Activated T-cell treated with anti-CD3 and anti-CD28 coated beads, Interleukin-2, amount 50 U/mL, for 72 hours (primary cell): Measurements from ENCODE around the gene CHRNB2. TPM values are rescaled to one million over a fixed set of nuclear protein-coding genes. Genes with fewer than 3 reads are reported as not detected.

Source experiments
- ATAC-seq, 2 donors: fragments of 150-1000 bp; cut with Tn5 transposase; replicated peaks in 1 of 2; 2 replicates each; pipeline ENCODE4 v1.10.0; 2021; ENCODE audit warnings: moderate library complexity in 2 of 2, mild to moderate bottlenecking in 1 of 2
- DNase-seq, 2 donors: peaks; one replicate each; pipeline ENCODE4 v3.0.0; 2021 to 2022; ENCODE audit warnings: mixed read lengths in 1 of 2
- H3K27ac Mint-ChIP-seq: one replicate; pipeline ENCODE4 v1.8.0; 2022; ENCODE audit warnings: mild to moderate bottlenecking, moderate library complexity, mixed read lengths
- H3K27me3 Mint-ChIP-seq: one replicate; pipeline ENCODE4 v1.8.0; 2022; ENCODE audit warnings: low read depth, mixed read lengths
- H3K36me3 Mint-ChIP-seq, 2 donors: one replicate each; pipeline ENCODE4 v1.8.0; 2022; ENCODE audit warnings: mixed read lengths in 2 of 2, mild to moderate bottlenecking in 1 of 2; ENCODE audit not compliant: insufficient read depth in 2 of 2
- H3K4me1 Mint-ChIP-seq: one replicate; pipeline ENCODE4 v1.8.0; 2022; ENCODE audit warnings: low read depth, mixed read lengths
- H3K4me3 Mint-ChIP-seq, 2 donors: one replicate each; pipeline ENCODE4 v1.8.0; 2022; ENCODE audit warnings: mild to moderate bottlenecking in 2 of 2, mixed read lengths in 2 of 2, moderate library complexity in 2 of 2
- H3K9me3 Mint-ChIP-seq, 2 donors: one replicate each; pipeline ENCODE4 v1.8.0; 2022; ENCODE audit warnings: mixed read lengths in 2 of 2
- total RNA-seq, 2 donors: library from RNA; stranded (reverse); gene quantifications; one replicate each; pipeline ENCODE4 v1.2.3, GENCODE V29; 2022

The CHRNB2 gene
- total RNA-seq, 2 donors from 2014 or later: 0.05 TPM; not detected in 1

- H3K27me3 Mint-ChIP-seq: no peaks in the 10 kb centered on the region
- peaks cover 10% of the 10 kb centered on the region for H3K4me1 Mint-ChIP-seq
- no peak for DNase-seq
- peaks cover 26 to 54% of the 10 kb centered on the region in 2 donors for H3K36me3 Mint-ChIP-seq
- no peaks in the 10 kb centered on the region for H3K9me3 Mint-ChIP-seq
- H3K27ac Mint-ChIP-seq: no peak overlapping the region
- no peak for ATAC-seq
- H3K4me3 Mint-ChIP-seq: no peak overlapping the region
Measured at GRCh38 chr1:154593390-154593789, 25.8 kb downstream of the CHRNB2 start.

GRCh38 chr1:154594811-154595210 is 27.2 kb downstream of the CHRNB2 start:
- H3K36me3 Mint-ChIP-seq: peaks cover 22 to 46% of the 10 kb centered on the region in 2 donors
- ATAC-seq: no peak
- H3K27ac Mint-ChIP-seq: peak overlapping the region; percentile 15
- no peaks in the 10 kb centered on the region for H3K27me3 Mint-ChIP-seq
- peaks cover 19% of the 10 kb centered on the region for H3K4me1 Mint-ChIP-seq
- DNase-seq: no peak
- no peak overlapping the region for H3K4me3 Mint-ChIP-seq
- H3K9me3 Mint-ChIP-seq: no peaks in the 10 kb centered on the region

- peaks cover 22 to 42% of the 10 kb centered on the region in 2 donors for H3K36me3 Mint-ChIP-seq
- DNase-seq (no peak), ATAC-seq (peak in 1 of 2 donors; percentile 65)
- H3K27ac Mint-ChIP-seq: no peak overlapping the region
- no peaks in the 10 kb centered on the region for H3K9me3 Mint-ChIP-seq
- no peaks in the 10 kb centered on the region for H3K27me3 Mint-ChIP-seq
- no peak overlapping the region for H3K4me3 Mint-ChIP-seq
- peaks cover 27% of the 10 kb centered on the region for H3K4me1 Mint-ChIP-seq
Measured at GRCh38 chr1:154595621-154596020, 28.0 kb downstream of the CHRNB2 start.

DNA sequence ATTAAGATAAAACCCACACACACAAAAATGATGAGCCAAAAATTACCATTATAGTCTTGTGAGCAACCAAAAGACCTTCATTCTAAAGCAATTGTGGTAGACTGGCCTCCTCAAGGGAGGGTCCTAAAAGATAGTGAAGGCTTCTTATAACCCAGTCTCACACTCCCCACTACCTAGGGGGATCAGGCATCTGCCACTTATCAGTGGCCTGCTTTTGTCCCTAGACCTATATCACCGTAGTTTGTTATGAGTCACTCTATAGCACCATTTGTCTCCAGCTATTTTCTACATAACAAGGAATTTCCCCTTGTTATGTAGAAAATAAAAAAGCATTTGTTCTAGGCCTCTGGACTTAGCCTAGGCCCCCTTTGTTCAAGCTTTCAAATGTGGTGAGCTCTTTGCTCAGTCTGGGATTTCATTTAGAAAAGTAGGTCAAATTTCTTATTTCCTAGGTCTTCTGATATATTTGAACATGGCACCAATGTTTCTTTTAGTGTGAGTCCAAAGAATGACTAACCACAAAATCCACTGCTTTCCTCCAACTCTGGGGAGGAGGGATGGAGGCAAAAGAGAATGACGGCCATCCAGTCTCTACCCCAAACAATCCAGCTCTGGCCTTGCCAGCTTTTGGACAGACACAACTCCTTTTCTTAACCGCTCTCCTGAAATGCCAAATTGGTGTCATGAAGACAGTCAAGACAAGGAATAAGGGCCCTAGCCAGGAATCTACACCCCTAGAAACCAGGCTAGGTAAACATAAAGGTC is 31.5 kb downstream of the CHRNB2 start:
- H3K27ac Mint-ChIP-seq: peak overlapping the region; percentile 84
- ATAC-seq: no peak
- DNase-seq: no peak

GRCh38 chr1:154599658-154600057 is 32.1 kb downstream of the CHRNB2 start:
- no peak for DNase-seq
- Mint-ChIP-seq H3K36me3 (peaks cover 16 to 40% of the 10 kb centered on the region in 2 donors), H3K4me3 (peak overlapping the region; percentile 21 to 50), H3K9me3 (no peaks in the 10 kb centered on the region), H3K4me1 (peaks cover 56% of the 10 kb centered on the region), H3K27ac (peak overlapping the region; percentile 84), H3K27me3 (no peaks in the 10 kb centered on the region)
- ATAC-seq: no peak

More for the DNA sequence above, 31.5 kb downstream of the CHRNB2 start:
- Mint-ChIP-seq H3K36me3 (peaks cover 20 to 40% of the 10 kb centered on the region in 2 donors), H3K27me3 (no peaks in the 10 kb centered on the region), H3K4me1 (peaks cover 50% of the 10 kb centered on the region), H3K4me3 (no peak overlapping the region), H3K9me3 (no peaks in the 10 kb centered on the region)

DNA sequence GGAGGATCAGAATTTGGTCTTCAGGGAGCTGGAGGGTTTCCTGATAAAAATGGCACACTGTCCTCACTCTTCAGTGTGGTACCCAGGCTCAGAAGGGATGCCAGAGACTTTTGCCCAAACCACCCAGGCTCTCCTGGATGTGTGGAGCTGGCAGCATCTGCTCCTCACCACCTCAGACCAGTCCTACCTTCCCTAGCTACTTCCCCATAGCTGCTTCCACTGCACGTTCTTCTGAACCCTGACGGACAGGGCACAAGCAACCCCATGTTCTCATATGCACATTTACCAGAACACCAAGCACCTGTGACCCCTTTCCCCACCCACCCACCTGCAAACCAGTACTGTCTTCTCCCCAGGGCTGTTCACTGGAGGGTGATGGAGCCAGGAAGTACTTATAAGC is 35.7 kb downstream of the CHRNB2 start:
- Mint-ChIP-seq H3K4me3 (no peak overlapping the region), H3K4me1 (peaks cover 77% of the 10 kb centered on the region), H3K27ac (peak overlapping the region; percentile 54), H3K27me3 (no peaks in the 10 kb centered on the region), H3K36me3 (peaks cover 21 to 46% of the 10 kb centered on the region in 2 donors), H3K9me3 (no peaks in the 10 kb centered on the region)
- DNase-seq (no peak), ATAC-seq (no peak)

DNA sequence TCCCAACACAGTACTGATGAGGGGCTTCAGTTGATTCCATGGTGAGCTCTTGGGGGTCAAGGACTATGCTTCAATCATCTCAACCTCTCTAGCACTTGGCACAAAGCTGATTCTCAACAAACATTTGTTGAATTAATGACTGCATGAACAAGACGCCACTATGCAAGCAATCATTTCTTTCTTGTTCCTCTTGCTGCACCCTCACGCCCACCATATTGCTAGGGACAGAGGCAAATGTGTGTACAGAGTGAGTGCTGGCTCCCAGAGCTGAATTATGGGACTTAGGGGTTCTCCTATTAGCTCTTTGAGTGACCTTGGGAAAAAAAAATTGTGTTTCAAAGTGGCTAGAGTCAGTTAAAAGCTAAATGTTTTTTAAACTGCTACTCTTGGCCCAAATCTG is 38.0 kb downstream of the CHRNB2 start:
- no peaks in the 10 kb centered on the region for H3K9me3 Mint-ChIP-seq
- peak overlapping the region; percentile 71 for H3K27ac Mint-ChIP-seq
- no peak for ATAC-seq
- no peak for DNase-seq
- peaks cover 79% of the 10 kb centered on the region for H3K4me1 Mint-ChIP-seq
- peak overlapping the region; percentile 87 to 96 for H3K4me3 Mint-ChIP-seq
- peaks cover 18 to 42% of the 10 kb centered on the region in 2 donors for H3K36me3 Mint-ChIP-seq
- H3K27me3 Mint-ChIP-seq: no peaks in the 10 kb centered on the region

GRCh38 chr1:154607106-154607608 is 39.6 kb downstream of the CHRNB2 start:
- Mint-ChIP-seq H3K27ac (peak overlapping the region; percentile 90), H3K36me3 (peaks cover 16 to 31% of the 10 kb centered on the region in 2 donors)

DNA sequence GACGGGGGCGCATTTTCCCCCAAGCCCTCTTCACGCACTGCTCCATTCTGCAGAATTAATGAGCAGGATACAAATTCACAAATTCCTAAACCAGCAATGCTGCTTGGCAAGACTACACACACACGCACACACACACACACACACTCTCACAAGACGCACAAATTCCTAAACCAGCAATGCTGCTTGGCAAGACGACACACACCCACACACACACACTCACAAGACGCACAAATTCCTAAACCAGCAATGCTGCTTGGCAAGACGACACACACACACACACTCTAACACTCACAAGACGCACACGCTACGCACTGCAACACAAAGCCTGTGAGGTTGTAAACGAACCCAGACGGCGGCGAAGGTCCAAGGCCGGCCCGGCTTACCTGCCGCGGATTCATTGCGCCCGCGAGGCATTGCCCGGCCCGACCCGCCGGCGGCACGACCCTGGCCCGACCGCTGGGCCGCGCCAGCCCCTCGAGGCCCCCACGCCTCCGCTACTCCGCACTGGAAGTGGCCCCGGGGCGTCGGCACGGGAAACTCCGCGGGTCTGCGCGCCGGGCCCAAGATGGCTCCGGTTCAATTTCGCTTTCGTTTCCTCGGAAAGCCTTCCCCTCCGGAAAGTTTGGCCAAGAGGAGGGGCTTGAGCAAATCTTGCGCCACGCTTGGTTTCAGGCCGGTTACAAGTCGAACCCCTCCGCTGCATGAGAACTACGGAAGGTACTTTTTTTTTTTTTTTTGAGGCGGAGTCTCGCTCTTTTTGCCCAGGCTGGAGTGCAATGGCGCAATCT is 40.2 kb downstream of the CHRNB2 start, which contains the start of gene ADAR:
TSS of gene ADAR (minus strand) at position 578 of the 788 bp plus-strand sequence. CDS start at position 398, 180 bp downstream.
- H3K4me3 Mint-ChIP-seq: peak within 1 kb of the TSS; percentile 87 to 96
- ATAC-seq (peak; percentile 80 to 88), DNase-seq (peak; percentile 93 to 95)
- H3K27ac Mint-ChIP-seq: peak within 1 kb of the TSS; percentile 96
- no peaks in the 10 kb centered on the region for H3K9me3 Mint-ChIP-seq
- H3K4me1 Mint-ChIP-seq: peaks cover 87% of the 10 kb centered on the region
- H3K36me3 Mint-ChIP-seq: peaks cover 16 to 31% of the 10 kb centered on the region in 2 donors
- no peaks in the 10 kb centered on the region for H3K27me3 Mint-ChIP-seq

More at GRCh38 chr1:154607106-154607608, 39.6 kb downstream of the CHRNB2 start:
- Mint-ChIP-seq H3K4me1 (peaks cover 85% of the 10 kb centered on the region), H3K4me3 (peak overlapping the region; percentile 87 to 96), H3K9me3 (no peaks in the 10 kb centered on the region), H3K27me3 (no peaks in the 10 kb centered on the region)
- ATAC-seq: peak; percentile 5 to 14
- DNase-seq: no peak

- H3K4me1 Mint-ChIP-seq: peaks cover 80% of the 10 kb centered on the region
Measured at GRCh38 chr1:154608397-154609270, 41.1 kb downstream of the CHRNB2 start.

GRCh38 chr1:154609398-154610380 is 42.1 kb downstream of the CHRNB2 start:
- Mint-ChIP-seq H3K27ac (peak overlapping the region; percentile 96), H3K36me3 (peaks cover 13 to 22% of the 10 kb centered on the region in 2 donors), H3K27me3 (no peaks in the 10 kb centered on the region), H3K4me1 (peaks cover 77% of the 10 kb centered on the region), H3K4me3 (peak overlapping the region; percentile 87 to 96), H3K9me3 (no peaks in the 10 kb centered on the region)
- peak; percentile 19 to 29 for ATAC-seq
- DNase-seq: peak; percentile 50 to 55

More at GRCh38 chr1:154608397-154609270, 41.1 kb downstream of the CHRNB2 start:
- H3K9me3 Mint-ChIP-seq: no peaks in the 10 kb centered on the region
- H3K36me3 Mint-ChIP-seq: peaks cover 15 to 31% of the 10 kb centered on the region in 2 donors
- H3K27ac Mint-ChIP-seq: peak overlapping the region; percentile 96
- ATAC-seq: peak in 1 of 2 donors; percentile 18
- H3K4me3 Mint-ChIP-seq: peak overlapping the region; percentile 87 to 96
- H3K27me3 Mint-ChIP-seq: no peaks in the 10 kb centered on the region
- DNase-seq: peak; percentile 38 to 40
